Lower lobe of right lung (tissue), 2 donors: ENCODE data around the gene ANKS3. TPM values are rescaled to one million over a fixed set of nuclear protein-coding genes. Genes with fewer than 3 reads are reported as not detected.
A peak's percentile ranks its signal among the peaks of the same experiment; 100 is the strongest.

Experiments used
- ATAC-seq, 2 donors: fragments of 200-7000 bp; cut with Tn5 transposase; one replicate each; pipeline ENCODE4 v1.9.1; 2020 to 2022; ENCODE audit warnings: mild to moderate bottlenecking in 2 of 2, moderate library complexity in 2 of 2
- DNase-seq: peaks from one replicate; pipeline ENCODE4 v3.0.0-alpha.2; 2020
- H3K27ac ChIP-seq: fragments of 200-600 bp; one replicate; pipeline ENCODE4 v1.8.0; 2022
- H3K27me3 ChIP-seq: fragments of 200-600 bp; one replicate; pipeline ENCODE4 v1.8.0; 2022; ENCODE audit warnings: low read depth
- H3K36me3 ChIP-seq: fragments of 200-600 bp; one replicate; pipeline ENCODE4 v1.8.0; 2022; ENCODE audit warnings: mild to moderate bottlenecking
- H3K4me1 ChIP-seq: fragments of 200-600 bp; one replicate; pipeline ENCODE4 v1.8.0; 2022
- H3K4me3 ChIP-seq: fragments of 200-600 bp; one replicate; pipeline ENCODE4 v1.8.0; 2022; ENCODE audit warnings: mild to moderate bottlenecking
- H3K9me3 ChIP-seq: fragments of 200-600 bp; one replicate; pipeline ENCODE4 v1.8.0; 2022
- intact Hi-C: fragments of 100-400 bp; cut with DNase I; formaldehyde crosslinking; loops from one replicate; pipeline ENCODE4 v1.11.0; 2022
- total RNA-seq: library from RNA; stranded (reverse); fragmentation: NEBNext Ultra II Directional; extraction: Animal tissue kit (Norgen Biotek cat#: 25700); gene quantifications from one replicate; pipeline ENCODE4 v1.2.1, GENCODE V29; 2021
- TF ChIP-seq, protein P1 (sequence below): fragments of 200-600 bp; IDR thresholded peaks from one replicate; pipeline ENCODE4 v1.8.0; 2022; ENCODE audit warnings: antibody characterized with exemption, mild to moderate bottlenecking
- donor health status: DM: no; HTN: yes; CAD: no; lungs with severe emphysema.

Gene ANKS3
- total RNA-seq, 1 donor from 2014 or later: 20.6 TPM

DNA sequence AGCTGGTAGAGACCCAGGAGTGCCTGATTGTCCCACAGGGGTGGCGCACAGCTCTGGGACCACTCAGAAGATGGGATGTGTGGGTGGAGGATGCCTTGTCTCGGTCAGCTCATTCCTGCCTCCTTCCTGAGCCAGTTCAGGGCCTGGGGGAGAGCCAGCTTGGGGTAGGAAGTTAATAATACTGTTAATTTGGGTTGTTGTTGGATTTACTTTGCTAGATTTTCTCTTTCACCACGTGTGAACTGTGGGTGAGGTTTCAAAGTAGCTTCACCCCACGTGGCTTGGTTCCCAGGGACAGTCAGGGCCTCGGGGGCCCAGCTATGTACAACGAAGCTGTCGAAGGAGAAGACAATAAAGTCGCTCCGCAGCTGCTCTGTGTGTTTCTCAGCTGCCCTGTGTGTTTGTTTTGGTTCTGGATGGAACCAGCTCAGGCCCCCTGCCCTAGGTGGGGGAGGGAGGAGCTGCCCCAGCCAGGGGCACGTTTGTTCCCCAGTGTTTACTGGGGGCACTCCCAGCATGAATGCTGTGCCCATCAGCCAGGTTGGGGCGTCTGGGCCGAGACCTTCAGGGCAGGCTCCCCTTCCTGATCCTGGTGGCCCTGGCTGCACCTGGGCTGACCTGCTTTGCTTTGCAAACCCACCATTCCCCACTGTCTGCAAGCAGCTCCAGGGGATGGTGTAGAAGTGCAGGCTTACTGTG lies 38.4 kb downstream of the ANKS3 start:
- no peak overlapping the region for H3K4me3 ChIP-seq
- intact Hi-C loops: no loop called here
- DNase-seq (no peak), ATAC-seq (no peak)
- H3K9me3 ChIP-seq: no peaks in the 10 kb centered on the region
- H3K4me1 ChIP-seq: peaks cover 25% of the 10 kb centered on the region
- no peaks in the 10 kb centered on the region for H3K27me3 ChIP-seq
- H3K27ac ChIP-seq: no peak overlapping the region
- peaks cover 55% of the 10 kb centered on the region for H3K36me3 ChIP-seq
- TF ChIP-seq, protein P1, sequence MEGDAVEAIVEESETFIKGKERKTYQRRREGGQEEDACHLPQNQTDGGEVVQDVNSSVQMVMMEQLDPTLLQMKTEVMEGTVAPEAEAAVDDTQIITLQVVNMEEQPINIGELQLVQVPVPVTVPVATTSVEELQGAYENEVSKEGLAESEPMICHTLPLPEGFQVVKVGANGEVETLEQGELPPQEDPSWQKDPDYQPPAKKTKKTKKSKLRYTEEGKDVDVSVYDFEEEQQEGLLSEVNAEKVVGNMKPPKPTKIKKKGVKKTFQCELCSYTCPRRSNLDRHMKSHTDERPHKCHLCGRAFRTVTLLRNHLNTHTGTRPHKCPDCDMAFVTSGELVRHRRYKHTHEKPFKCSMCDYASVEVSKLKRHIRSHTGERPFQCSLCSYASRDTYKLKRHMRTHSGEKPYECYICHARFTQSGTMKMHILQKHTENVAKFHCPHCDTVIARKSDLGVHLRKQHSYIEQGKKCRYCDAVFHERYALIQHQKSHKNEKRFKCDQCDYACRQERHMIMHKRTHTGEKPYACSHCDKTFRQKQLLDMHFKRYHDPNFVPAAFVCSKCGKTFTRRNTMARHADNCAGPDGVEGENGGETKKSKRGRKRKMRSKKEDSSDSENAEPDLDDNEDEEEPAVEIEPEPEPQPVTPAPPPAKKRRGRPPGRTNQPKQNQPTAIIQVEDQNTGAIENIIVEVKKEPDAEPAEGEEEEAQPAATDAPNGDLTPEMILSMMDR: no peak

DNA sequence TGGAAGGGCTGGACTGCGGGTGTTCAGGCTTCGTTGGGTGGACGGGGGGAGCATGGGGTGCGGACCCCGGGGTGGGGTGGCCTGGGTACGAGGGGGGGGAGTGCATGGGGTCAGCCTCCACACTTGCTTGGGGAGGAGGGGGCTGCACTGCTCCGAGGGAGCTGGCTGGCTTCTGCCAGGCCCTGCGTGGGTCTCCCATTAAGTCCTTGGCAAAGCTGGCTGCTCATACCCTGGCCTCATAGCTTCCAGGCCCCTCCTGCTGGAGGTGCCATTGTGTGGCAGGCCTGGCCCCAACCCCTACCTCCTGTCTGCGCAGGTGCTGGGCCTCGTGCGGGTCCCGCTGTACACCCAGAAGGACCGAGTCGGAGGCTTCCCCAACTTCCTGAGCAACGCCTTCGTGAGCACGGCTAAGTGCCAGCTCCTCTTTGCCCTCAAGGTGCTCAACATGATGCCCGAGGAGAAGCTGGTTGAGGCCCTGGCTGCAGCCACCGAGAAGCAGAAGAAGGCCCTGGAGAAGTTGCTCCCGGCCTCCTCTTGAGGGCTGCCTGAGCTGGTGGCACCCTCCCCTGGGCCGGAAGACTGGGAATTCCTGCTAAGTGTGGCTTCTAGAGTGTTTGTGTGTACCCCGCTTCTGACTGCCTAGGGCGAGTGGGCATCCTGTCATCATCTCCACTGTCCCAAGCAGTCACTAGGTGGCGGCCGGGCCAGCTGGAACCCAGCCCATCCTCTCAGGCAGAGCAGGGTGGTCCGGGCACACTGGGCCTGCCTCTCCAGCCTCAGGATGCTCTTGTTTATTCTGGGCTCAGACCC lies 39.2 kb downstream of the ANKS3 start:
- H3K27ac ChIP-seq: peak overlapping the region; percentile 6
- no peaks in the 10 kb centered on the region for H3K9me3 ChIP-seq
- H3K4me1 ChIP-seq: peaks cover 25% of the 10 kb centered on the region
- DNase-seq (peak; percentile 50), ATAC-seq (no peak)
- TF ChIP-seq, protein P1: no peak
- H3K27me3 ChIP-seq: no peaks in the 10 kb centered on the region
- intact Hi-C loops: no loop called here
- peaks cover 52% of the 10 kb centered on the region for H3K36me3 ChIP-seq
- H3K4me3 ChIP-seq: peak overlapping the region; percentile 98

DNA sequence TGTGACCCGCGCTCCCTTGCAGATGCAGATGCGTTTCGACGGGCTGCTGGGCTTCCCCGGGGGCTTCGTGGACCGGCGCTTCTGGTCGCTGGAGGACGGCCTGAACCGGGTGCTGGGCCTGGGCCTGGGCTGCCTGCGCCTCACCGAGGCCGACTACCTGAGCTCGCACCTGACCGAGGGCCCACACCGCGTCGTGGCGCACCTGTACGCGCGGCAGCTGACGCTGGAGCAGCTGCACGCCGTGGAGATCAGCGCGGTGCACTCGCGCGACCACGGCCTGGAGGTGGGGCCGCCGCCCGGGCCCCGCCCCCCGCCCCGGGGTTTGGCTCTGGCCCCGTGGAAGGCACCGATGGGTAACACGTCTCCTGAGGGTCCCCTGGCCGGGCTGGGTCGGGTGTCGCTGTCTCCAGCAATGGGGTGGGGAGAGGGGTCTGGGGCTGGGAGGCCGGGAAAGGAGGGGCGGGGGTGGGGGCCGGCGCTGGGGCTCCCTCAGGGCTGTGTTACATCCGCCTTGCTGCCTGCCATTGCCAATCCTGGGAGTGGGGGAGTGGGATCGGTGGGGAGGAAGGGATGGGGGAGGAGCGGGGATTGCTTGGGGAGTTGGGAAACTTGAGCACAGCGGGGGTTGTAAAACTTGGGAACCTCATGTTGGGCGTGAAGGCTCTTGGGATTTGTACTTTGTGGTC lies 40.0 kb downstream of the ANKS3 start:
- peak overlapping the region; percentile 98 for H3K4me3 ChIP-seq
- H3K36me3 ChIP-seq: peaks cover 52% of the 10 kb centered on the region
- no peaks in the 10 kb centered on the region for H3K27me3 ChIP-seq
- peaks cover 25% of the 10 kb centered on the region for H3K4me1 ChIP-seq
- intact Hi-C loops: no loop called here
- no peaks in the 10 kb centered on the region for H3K9me3 ChIP-seq
- TF ChIP-seq, protein P1: no peak
- H3K27ac ChIP-seq: peak overlapping the region; percentile 95
- DNase-seq: peak; percentile 67
- ATAC-seq: peak; percentile 55 to 63

DNA sequence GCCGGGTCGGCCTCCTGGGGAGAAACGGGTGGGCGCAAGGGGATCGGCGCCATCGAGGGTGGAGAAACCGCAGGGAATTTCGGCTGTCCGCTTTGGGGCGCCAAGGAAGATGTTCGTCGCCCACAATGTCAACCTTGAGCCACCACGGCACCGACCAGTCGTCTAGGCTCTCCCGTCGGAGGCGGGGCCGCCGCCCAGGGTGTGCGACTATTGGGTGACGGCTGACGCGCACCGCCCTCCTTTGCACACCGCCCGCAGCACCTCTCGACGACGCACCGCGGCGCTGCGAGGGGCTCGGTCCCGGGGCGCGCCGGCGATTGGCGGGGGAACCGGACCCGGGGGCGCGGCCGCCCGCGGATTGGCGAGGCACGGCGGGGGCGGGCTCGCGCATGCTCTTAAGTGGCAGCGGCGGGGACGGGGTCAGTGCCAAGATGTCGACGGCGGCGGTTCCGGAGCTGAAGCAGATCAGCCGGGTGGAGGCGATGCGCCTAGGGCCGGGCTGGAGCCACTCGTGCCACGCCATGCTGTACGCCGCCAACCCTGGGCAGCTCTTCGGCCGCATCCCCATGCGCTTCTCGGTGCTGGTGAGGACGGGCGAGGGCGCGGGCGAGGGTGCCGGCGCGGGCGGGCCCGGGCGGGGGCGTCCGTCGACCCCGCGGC lies 40.6 kb downstream of the ANKS3 start, which contains the start of gene NUDT16L1:
NUDT16L1 (plus strand) TSS at position 267 of the 660 bp plus-strand sequence; CDS start at position 432, 165 bp downstream.
- Histone ChIP-seq H3K27ac (peak within 1 kb of the TSS; percentile 95), H3K4me3 (peak within 1 kb of the TSS; percentile 98), H3K4me1 (peaks cover 25% of the 10 kb centered on the region), H3K27me3 (no peaks in the 10 kb centered on the region), H3K36me3 (peaks cover 52% of the 10 kb centered on the region), H3K9me3 (no peaks in the 10 kb centered on the region)
- TF ChIP-seq, protein P1: peak; percentile 42
- DNase-seq: peak; percentile 98
- peak; percentile 96 to 97 for ATAC-seq
- intact Hi-C loops: no loop called here
